Sciatic nerve (tissue), 2 donors: ENCODE data around the gene COL8A1. TPM values are rescaled to one million over a fixed set of nuclear protein-coding genes. Genes with fewer than 3 reads are reported as not detected.

Source experiments
- ATAC-seq: fragments of 200-7000 bp; cut with Tn5 transposase; one replicate; pipeline ENCODE4 v1.9.1; 2020; ENCODE audit warnings: mild to moderate bottlenecking, moderate library complexity
- DNase-seq: peaks from one replicate; pipeline ENCODE4 v3.0.0-alpha.2; 2020; ENCODE audit warnings: low spot score
- intact Hi-C: fragments of 100-400 bp; cut with DNase I; formaldehyde crosslinking; loops from one replicate; pipeline ENCODE4 v1.14.2; 2022
- total RNA-seq: library from RNA; stranded (reverse); fragmentation: NEBNext Ultra II Directional; extraction: Animal tissue kit (Norgen Biotek cat#: 25700); gene quantifications from one replicate; pipeline ENCODE4 v1.2.1, GENCODE V29; 2021
- donor health status: DM: no; HTN: no; CAD: no.
- donor health status: DM: no; HTN: no; CAD: no.

The COL8A1 gene
- total RNA-seq, 1 donor from 2014 or later = 114 TPM

DNA sequence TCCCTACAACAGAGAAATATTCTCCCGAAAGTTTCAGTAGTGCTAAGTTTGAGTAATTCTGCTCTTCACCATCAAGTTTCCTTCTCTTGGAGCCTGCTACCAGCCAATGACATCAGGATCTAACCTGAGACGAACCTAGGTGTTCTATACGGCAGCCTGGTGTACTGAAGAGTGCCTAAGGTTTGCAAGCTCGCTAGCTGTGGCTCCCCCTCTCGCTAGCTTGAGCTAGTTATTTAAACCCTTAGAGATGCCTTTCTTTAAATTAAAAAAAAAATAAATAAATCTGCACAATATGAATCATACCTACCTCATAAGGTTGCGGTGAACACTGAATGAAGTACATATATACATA, 1.4 kb upstream of the COL8A1 start:
- intact Hi-C loops = no loop called here
- peak; percentile 43 for ATAC-seq
- DNase-seq = no peak

DNA sequence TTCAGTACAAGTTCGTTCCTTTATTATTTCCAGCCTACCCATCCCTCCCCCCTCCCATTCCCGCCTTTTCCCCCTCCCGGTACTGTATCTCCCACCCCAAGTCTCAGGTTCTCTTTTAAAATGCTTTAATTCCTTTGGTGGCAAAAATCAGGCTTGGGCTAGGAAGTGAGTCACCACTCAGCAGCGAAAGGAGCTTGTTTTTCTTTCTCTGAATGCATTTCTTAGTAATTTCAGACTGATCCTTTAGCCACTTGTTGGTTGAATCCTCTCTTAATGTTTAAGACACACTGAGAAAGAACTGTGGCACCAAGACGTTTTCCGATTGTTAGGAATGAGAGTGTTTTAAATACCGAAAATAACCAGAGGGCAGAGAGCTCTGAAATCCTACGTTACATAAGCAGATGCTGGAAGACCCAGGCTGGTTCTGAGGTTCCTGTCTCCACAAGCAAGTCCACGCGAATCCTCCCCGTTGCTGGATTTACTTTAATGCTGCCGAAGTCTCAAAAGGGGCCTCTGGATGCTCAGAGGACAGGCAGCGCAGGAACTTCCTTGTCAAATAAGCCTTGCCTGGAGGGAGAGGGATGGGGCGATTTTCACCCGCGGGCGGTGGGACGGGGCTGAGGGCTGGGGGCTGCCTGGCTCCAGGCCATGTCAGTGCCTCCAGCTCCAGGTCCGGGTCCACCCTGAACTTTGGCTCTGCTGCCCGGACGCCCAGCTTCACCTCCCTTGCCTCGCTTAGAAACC, 854 bp upstream of the COL8A1 start:
- intact Hi-C loops = no loop called here
- peak; percentile 67 for DNase-seq
- ATAC-seq = peak; percentile 54

DNA sequence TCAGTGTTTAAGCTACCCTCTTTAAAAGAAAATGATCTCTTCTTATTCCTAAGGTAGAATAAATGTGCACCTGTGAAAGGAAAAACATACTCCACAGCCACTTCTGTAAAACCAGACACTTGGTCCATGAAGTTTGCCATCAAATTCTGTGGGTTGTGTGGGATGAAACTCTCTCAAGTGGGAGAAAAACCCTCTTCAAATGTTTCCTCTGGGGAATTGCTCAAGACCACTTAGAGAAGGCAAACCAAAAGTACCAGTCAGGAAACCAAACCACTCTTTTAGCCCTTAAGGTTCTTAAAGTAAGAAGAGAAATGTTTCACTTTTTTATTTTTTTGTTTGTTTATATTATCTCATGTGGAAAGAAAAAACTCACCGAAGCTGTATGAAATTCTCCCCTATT, 1.2 kb downstream of the COL8A1 start:
- intact Hi-C loops = no loop called here
- DNase-seq (no peak), ATAC-seq (no peak)

DNA sequence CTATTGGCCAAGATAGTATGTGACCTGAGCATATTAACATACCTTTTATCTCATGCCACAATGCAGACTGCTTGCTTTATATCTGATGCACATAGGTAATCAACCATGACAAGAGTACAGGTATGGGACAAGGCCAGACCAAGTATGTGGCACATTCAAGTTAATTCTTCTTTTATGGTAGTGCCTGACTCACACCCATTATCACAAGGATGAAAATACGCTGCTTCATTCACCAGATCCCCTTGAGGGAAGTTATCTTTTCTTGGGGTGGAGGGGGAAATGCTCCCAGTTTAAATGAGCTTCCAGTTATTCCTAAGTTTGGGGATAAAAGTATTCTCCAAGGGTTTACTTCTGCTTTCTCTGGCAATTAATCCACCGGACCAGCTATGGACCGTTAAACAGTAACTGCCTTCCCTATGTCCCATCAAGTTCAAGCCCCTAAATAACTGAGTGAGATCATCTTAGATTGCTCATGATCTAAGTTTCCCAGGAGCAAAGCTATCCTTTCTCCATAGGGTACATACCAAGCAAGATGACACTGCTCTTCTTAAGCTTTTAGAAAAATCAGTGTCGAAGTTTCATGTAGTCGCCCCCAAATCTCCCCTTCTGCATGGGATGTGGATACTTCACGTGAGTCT, 1.9 kb downstream of the COL8A1 start:
- intact Hi-C loops = no loop called here
- no peak for DNase-seq
- ATAC-seq = no peak

DNA sequence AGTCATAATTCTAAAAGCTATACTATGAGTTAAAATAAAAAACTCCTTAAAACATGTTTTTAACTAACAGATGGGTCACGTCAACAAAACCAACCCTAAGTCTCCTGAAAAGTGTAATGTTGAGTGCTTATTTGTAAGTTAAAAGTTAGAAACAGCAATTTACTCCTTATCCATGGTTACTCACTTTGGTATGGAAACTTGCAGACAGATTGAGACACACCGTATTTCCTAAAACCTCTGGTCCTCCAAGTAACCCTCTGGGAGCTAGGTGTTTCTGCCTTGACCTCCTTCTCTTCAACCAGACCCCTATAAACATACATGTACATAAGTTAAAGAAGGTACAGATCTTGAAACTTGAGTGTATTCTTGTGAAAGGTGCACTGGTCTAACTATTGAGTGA, 3.1 kb downstream of the COL8A1 start:
- DNase-seq (no peak), ATAC-seq (no peak)
- intact Hi-C loops = no loop called here

DNA sequence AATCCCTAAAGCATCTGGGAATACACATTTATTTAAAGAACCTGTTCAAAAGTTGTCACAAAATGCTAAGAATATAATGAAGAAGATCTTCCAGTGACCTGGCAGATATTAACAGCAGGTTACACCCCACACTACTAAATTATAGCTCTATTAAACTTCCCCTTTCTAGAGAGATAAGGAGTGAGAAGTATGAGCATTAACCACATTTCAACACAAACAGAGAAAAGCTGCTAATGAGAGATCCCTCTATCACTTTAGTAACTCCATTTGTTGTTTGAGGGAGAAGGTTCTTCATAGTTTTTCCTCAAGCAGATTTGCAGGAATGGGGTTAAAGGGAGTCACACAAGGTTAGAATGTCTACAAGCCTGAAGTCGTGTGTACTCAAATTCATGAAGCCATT, 3.6 kb downstream of the COL8A1 start:
- DNase-seq (no peak), ATAC-seq (no peak)
- intact Hi-C loops = no loop called here

DNA sequence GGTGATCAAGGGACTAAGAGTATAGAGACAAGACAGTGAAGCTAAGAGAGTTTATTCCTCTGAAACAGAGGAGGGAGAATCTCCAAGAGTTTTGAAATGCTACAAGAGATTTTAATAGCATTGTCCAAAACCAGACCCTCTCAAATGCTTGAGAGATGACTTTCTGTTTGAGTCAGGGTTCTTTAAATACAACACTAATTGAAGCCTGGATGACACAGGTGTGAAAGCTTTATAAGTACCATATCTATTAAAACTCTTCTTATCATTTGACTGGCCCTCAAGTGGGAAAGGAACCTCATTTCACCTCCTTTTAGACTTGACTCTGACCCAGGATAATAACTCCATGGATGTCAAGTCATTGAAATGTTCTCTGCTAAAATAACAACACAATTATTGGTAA, 5.6 kb downstream of the COL8A1 start:
- intact Hi-C loops = no loop called here
- DNase-seq (no peak), ATAC-seq (no peak)

DNA sequence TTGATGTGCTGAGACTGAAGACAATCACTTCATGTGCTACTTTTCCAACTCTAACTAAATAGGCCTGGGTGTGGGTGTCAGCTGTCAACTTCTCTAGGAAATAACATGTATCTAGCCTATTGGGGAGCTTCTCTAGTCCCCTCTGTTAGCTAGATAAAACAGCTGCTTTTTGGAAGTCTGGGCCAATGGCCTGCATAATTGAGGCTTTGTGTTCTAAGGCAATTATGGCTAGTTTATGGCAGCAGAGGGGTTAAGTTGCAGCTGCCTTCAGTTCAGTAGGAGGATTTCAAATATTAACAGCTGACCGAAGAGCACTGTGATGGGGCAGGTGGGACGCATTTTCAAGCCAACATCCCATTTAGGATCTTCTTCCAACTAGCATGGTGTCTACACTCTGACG, 6.4 kb downstream of the COL8A1 start:
- intact Hi-C loops = no loop called here
- DNase-seq = no peak
- no peak for ATAC-seq

DNA sequence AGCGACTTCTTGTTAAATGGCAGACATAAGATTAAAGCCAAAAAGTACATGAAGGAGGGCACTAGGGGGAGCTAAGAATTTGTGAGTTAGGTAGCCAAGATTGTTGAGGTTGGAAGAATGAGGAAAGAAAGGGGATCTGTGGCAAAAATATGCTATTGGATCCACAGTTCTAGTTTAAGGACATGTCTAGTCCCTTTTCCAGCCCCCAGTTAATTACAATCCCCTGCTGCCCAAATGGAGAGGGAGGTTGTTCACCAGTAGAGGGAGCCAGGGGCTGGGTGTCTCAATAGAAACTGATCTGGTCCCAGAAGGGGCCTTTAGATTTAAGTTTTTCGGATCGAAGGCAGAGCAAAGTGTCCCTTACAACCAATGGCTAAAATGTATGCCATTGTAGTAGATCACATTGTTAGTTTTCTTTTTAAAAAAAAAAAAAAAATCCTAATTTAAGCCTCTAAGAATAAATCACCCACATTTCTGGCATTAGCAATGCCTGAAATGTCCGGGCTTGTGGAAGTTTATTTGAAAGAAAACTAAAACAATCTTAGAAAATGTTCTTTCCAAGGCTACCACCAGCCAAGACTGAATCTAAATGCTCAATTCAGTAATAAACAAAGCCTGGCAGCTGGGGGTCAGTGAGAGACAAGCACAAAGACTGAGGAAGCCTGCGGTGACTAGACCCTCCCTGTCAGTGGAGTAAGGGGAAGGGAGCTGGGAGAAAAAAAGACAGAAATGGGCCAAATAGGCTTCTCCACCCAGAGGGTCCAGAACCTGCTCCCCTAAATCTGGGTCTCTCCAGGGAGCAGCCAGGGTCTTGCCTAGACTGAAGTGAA, 7.1 kb downstream of the COL8A1 start:
- ATAC-seq (peak; percentile 59), DNase-seq (no peak)
- intact Hi-C loops = no loop called here

DNA sequence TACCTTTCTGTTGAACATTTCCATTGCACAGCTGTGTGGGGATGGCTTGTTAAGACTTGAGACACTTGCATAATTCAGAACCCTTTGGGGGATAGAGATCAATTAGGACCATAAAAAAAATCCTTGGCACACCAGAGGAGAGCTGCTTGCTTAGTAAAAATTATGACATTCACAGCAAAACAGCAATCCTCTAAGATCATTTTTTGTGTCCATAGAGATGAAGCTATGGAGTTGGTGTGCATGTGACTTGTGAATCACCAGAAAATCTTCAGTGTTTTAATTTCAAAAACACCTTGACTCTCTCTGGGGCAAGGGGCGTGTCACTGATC, 7.7 kb downstream of the COL8A1 start:
- intact Hi-C loops = no loop called here
- DNase-seq (no peak), ATAC-seq (peak; percentile 47)

DNA sequence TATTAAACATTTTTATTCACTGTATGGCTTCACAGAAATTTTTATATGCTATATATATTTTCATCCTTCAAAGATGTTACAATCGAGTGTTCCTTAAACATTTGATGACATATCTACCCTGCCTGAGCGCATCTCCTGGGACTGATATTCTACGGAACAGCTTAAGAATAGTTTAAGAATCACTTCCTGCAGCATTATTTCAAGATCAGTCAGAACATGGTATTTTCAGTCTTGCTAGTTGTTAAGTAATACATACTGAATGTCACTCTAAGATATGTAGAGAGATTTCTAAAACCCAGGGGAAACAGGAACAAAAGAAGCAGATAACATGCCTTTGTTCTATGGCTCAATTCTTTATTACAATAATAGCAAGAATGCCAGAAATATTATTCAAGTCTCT, 8.7 kb downstream of the COL8A1 start:
- no peak for ATAC-seq

DNA sequence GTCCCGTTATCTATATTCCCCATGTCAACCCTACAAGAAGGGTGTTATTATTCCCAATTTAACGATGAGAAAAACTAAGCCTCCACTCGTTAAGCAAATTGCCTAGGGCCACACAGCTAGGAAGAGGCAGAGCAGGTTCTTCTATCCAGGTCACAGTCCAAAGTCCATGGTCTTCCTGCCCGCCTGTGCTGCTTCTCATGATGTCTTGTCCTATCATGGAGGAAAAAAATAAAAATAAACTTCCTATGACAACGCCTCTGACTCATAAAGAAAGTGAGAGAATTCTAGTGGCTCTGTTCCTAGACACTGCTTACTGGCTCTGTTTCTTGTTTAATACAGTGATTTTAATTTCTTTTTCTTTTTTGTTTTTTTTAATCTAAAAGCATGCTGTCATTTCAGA, 9.7 kb downstream of the COL8A1 start:
- intact Hi-C loops = no loop called here
- no peak for DNase-seq
- ATAC-seq = peak; percentile 56

More for the DNA sequence above, 8.7 kb downstream of the COL8A1 start:
- intact Hi-C loops = no loop called here
- DNase-seq = no peak

DNA sequence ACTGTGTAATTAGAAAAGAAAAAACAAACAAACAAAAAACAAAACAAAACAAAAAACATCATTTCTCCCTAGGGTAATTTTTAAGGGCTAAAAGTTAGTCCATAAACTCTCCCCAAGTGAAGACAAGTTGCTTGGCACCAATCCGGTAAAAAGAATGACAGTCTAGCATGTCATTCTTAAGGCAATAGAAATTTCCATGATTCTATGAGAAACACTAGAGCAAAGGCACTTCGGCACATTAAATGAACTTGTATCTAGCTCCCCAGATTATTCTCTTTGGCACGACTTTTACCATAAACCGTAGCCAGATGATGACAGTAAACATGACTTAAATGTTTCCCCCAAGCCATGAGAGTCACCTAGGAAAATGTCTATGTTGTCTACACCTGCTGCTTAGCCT, 10.1 kb downstream of the COL8A1 start:
- DNase-seq (no peak), ATAC-seq (no peak)
- intact Hi-C loops = no loop called here

DNA sequence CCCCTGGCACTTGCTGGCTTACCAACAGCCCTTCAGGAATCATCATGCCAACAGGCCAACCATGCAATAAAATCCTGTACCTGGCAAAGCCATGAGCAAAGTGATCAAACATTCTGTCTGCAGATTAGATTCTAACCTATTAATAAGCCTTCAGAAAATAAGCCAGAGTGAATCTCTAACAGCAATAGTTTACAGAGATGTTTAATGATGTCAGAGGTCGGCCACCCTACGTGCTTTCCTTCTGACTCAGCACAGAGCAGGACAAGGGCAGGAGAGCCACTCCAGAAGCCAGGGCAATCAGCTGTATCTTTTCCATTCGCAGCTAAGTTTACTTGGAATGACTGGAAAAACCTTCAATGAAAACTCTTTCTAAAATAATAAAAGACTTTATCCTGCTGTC, 13.1 kb downstream of the COL8A1 start:
- intact Hi-C loops = no loop called here
- peak; percentile 94 for ATAC-seq
- DNase-seq = no peak

DNA sequence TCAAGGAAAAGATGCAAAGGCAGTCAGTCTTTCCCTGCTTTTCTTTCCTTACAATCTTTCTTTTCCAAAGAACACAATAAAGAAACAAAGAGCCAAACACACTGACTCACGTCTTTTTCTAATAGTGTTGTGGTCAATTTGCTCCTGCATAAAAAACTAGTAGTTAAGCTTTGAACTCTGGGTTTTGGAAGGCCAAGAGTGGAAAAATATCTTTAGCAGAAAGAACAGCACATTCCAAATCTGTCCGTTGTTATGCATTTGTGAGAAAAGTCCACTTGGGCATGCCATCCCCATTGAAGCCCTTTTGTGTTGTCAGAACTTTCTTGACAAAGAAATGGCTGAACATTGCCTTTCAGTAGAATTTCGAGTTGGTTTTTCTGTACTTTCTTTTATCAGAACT, 18.2 kb downstream of the COL8A1 start:
- intact Hi-C loops = no loop called here
- ATAC-seq (peak; percentile 23), DNase-seq (no peak)

DNA sequence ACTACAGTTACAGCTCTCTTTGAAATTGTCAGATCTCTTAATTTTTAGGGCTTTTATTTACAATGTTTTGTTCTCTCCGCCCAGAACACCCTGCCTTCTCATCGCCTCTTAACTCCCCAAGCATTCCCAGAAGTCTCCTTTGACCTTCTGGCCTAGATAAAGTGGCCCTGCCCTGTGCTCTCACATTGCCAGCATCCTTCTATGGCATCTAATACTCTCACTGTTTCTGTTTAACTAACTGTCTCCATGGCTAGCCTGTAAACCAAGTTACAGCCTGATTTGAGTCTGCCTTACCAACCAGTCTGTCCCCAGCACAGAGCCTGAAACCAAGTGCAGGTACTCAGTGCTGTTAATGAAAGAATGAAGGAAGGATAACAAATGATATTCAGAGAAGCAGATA, 19.9 kb downstream of the COL8A1 start:
- peak; percentile 31 for ATAC-seq
- intact Hi-C loops = no loop called here

DNA sequence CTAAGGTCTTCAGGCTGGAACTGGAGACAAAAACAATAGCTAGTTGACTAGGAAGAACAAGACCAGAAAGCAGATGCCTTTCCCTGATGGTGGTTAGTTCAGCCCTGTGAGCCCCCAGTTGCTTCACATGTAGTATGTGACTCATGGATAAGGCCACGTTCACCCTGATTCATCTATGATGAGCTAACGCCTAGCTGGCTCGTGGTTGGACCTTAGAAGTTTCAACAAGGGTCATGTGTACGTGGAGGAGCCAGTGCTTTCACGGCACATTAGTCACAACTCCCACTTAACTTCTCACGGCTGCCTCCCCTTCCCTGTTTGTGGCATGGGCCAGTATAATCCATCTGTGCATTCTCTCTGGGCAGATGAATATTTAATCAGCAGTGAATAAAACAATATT, 20.6 kb downstream of the COL8A1 start:
- ATAC-seq (peak; percentile 77), DNase-seq (no peak)
- intact Hi-C loops = no loop called here

More for the DNA sequence above, 19.9 kb downstream of the COL8A1 start:
- DNase-seq = no peak

DNA sequence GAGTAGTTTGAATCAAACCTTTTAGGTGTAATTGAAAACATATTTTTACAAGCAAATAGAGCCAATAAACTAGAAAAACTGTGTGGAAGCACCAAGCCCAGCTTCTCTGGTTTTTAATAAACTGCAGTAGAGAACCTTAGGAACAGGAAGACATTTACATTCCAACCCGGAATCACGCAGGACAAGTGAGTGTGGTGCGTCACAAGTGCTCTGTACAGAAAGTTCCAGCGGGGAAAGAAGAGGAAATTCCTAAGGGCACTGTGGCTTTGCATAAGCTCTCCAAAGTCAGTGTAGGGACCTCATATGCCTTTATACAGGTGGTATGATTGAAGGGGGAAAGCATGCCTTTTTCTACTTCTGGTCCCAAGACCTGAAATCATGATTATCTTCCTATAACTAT, 21.6 kb downstream of the COL8A1 start:
- intact Hi-C loops = no loop called here
- DNase-seq (no peak), ATAC-seq (peak; percentile 86)

DNA sequence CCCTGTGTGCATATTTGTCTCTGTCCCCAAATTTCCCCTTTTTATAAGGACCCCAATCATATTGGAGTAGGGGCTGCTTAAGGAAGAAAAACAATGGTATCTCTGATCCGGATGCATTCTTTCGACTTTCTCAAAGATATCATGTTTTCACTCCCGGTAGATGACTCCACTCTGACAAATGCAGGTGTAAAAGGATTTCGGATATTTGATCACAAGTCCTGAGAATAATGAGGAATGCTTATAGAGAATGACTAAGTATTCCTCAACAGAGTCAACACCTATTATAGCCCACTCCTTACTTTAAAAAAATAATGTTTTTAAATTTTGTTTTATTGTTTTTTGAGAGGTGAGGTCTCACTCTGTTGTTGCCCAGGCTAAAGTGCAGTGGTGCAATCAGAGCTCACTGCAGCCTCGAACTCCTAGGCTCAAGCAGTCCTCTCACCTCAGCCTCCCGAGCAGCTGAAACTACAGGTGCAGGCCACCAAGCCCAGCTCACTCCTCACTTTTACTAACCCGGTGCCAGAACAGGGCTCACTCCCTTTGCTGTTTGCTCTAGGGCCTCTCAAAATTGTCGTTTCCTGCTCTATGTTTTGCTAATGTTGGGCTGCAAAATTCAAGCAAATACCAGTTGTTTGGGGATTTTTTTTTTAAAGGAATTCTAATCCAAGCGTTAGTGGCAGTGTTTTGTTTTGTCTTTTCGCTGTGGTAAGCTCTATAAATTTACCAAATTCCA, 24.6 kb downstream of the COL8A1 start:
- DNase-seq = no peak
- no peak for ATAC-seq
- intact Hi-C loops = no loop called here

DNA sequence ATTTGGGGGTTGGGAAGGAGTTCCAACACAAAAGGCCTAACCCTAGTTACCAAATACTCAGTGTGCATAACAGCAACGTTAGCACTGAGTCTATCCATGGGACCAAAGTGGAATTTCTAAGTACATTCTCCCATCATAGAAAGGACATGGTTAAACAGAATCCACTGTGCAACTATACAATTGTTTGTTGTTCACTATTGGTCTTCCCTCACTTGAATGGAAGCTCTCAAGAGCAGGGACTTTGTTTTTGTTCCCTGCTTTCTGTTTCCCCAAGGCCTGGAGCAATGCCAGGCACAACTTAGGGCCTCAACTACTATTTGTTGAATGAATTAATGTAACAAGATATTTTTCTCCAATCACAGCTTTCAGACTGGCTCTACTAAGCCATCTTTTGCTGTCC, 25.6 kb downstream of the COL8A1 start:
- no peak for DNase-seq
- intact Hi-C loops = no loop called here
- no peak for ATAC-seq
